NCI-H345 (cell line): ENCODE data around the gene DACT2.
"Not testable (repeated sequence)": the region's sequence is repeated elsewhere in the genome, so short reads cannot be mapped to it uniquely, and the experiment has no call there.

ENCODE experiments used
- DNase-seq: peaks from one replicate; lab custom pipeline; 2025; lab: John Stamatoyannopoulos, UW

Gene DACT2

GRCh38 chr6:168326294-168327261 is 7.0 kb upstream of the DACT2 start:
- no peak for DNase-seq

GRCh38 chr6:168322966-168323365 is 3.4 kb upstream of the DACT2 start:
- DNase-seq, result no peak

DNA sequence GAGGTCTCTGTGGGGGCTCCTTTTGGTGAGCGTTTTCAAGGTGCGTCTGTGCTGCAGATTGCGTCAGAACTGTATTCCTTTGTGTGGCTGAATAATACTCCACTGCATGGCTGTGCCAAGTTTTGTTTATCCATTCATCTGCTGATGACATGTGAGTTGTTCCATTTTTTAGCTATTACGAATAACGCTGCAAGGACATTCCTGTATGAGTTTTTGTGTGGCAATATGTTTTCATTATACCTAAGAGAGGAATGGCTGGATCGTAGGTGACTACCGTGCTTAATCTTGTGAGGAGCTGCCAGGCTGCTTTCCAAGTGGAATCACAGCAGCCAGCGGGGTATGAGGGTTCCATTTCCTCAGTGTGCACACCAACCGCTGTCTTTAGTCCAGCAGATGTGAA is 1.1 kb upstream of the DACT2 start:
- DNase-seq, result no peak

- no peak for DNase-seq
Measured at GRCh38 chr6:168318579-168319278, 848 bp downstream of the DACT2 start.

DNA sequence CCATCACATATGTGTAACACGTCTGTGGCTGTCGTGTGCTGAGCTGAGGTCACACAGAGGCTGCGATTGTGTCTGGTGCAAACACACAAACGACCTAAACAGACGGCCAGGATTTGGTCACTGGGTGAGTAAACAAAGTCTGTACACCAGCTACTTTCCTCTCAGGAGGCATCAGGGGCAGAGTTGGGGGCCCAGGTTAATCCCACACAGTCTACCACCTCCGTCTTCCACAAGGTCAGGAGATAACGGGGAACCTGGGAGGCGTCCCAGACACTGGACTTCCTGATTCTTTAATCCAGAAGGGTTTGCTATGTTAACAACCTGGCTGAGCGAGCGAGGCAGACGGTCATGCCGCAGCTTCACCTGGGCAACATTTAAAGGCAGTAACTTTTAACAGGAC is 1.5 kb downstream of the DACT2 start:
- DNase-seq, result no peak

- DNase-seq, result no peak
Measured at GRCh38 chr6:168315596-168315995, 4.0 kb downstream of the DACT2 start.

- DNase-seq, result no peak
Measured at GRCh38 chr6:168314948-168315347, 4.6 kb downstream of the DACT2 start.

- no peak for DNase-seq
Measured at GRCh38 chr6:168314021-168314420, 5.6 kb downstream of the DACT2 start.

GRCh38 chr6:168313431-168314011 is 6.1 kb downstream of the DACT2 start:
- no peak for DNase-seq

- DNase-seq, result not testable (repeated sequence)
Measured at GRCh38 chr6:168312125-168312507, 7.5 kb downstream of the DACT2 start.

- no peak for DNase-seq
Measured at GRCh38 chr6:168311410-168312124, 8.0 kb downstream of the DACT2 start.

DNA sequence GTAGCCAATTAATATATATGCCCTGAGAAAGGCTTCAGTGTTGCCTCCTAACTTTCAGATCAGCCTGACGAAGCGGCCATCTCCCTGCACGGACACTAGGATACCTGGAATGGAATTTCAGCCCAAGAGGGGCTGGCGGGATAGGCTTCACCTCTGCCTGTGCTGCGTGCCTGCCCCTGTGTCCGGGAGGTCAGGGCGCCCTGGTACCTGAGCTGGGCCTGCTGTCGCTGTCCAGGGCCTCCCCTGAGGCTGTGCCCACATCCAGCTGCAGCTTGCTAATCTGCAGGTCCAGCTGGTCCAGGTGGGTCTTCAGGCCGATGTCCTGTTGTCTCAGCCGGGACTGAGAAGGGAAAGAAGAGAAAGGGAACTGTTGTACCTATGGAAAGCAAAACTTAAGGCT is 8.6 kb downstream of the DACT2 start:
- no peak for DNase-seq

DNA sequence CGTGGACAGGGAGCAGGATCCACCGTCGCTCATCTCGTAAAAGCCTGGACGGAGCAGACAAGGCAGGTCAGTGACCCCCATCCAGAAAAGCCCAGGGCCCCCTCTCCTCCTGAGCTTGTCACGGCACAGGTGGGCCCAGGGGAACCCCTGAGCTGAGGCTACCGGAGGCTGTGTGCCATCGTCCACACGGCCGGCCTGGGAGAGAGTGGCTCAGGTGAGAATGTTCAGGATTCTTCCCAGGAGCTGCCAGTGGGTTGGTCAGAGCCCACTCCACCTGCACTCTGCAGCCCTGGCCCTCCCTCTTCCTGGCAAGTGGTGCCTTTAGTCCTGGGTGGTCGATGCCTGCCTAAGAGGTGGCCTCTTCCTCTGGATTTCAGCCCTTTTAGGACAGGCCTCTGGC is 9.2 kb downstream of the DACT2 start:
- no peak for DNase-seq

DNA sequence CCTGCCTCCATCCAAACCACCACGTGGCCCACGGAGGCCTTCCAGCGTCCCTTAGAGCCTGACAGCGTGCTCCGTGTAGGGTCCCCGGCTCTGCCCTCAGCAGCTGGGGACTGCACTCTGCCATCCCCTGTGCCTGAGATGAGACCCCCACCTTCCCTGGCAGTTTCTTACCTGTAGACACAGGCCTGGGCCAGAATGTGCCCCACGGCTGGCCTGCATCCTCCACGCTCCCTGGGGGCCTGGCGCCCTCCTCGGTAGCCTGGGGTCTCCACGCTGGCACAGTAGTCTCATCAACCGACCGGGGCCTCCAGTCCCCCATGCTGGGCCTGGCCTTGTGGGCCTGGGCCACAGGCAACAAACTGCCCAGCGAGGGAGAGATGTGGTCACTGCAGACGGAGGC is 9.6 kb downstream of the DACT2 start:
- DNase-seq, result no peak

DNA sequence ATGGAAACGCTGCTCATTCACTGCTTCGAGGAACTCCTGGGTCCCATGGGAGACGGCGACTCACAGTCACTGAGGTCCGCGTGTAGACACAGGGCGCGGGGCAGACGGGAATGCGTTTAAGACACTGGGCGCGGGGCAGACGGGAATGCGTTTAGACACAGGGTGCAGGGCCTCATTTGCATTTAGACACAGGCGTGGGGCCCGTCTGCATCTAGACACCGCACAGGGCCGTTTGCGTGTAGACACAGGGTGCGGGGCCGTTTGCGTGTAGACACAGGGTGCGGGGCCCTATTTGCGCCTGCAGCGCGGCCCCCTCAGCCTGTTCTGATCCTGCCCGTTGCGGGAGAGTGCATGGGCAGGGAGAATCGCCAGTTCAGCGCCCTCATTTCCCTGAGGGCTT is 10.4 kb downstream of the DACT2 start:
- DNase-seq, result no peak

DNA sequence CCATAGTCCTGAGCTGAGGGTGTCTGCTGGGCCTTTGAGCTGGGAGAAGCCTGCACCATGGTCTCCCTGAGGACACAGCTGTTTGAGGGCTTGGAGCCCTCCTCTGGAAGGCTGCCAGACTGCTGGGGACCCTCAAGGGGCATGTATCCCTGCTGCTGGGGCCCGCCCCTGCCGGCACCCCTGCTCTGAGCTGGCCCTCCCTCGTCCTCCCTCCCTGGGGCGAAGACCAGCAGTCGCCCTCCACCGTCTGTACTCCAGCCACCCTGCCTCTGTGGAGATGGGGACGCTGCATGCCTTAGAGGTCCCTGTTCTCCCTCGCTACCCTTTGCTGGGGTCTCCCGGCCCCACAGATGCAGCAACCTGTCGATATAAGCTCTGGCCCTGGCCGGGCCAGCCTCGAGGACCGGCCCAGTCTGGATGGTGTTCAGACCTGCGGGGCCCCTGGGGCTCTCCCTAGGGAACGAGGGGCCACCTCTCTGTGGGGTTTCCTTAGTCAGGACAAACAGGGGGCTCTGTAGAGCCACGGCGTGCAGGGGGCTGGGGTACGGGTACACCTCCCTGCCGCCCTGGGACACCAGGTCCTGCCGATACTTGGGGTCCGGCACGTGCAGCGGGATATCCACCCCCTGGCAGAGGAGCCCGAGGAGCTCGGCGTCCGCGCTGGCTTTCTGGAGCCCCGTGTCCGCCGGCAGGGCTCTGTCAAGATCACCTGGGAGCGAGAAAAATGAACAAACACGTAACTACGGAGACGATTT is 11.0 kb downstream of the DACT2 start:
- DNase-seq, result no peak

DNA sequence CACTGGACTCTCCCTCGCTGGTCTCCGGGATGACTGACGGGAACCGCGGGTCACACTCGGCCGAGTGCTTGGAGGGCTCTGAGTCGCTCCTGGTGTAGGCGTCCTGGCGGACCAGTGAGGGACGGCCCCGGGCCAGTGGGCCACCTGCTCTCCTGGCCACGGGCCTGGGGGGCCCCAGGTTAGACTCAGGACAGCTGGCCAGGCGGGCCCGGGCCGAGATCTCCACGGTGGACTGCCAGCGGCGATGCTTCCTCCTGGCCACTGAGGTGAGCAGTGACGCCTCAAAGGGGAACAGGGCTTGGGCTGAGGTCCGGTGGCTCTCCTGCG is 11.9 kb downstream of the DACT2 start:
- no peak for DNase-seq

- no peak for DNase-seq
Measured at GRCh38 chr6:168307015-168307694, 12.4 kb downstream of the DACT2 start.

- no peak for DNase-seq
Measured at GRCh38 chr6:168305863-168306262, 13.7 kb downstream of the DACT2 start.

- no peak for DNase-seq
Measured at GRCh38 chr6:168305096-168305749, 14.4 kb downstream of the DACT2 start.

DNA sequence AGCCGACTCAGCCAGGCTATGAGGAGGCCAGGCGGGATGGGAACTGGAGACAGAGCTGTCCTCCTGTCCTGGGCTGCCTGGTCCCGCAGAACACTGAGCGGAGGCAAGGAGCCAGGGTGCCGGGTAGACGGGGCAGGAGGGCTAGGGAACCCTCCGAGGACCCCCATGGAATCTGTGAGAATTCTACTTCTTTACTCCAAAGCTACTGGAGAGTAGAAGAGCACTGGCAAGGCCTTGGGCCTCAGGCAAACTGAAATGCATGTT is 14.9 kb downstream of the DACT2 start:
- DNase-seq, result no peak
